GM13977 (cell line): ENCODE results near the gene VSIG8.

Source experiments
- DNase-seq: peaks from one replicate; pipeline ENCODE4 v3.0.0; 2012; ENCODE audit warnings: low spot score
- CTCF ChIP-seq: IDR thresholded peaks from 2 replicates; pipeline ENCODE4 v1.5.1; 2012; ENCODE audit warnings: mild to moderate bottlenecking, control low read depth; ENCODE audit not compliant: insufficient read depth; ENCODE audit errors: extremely low read depth, missing control alignments
- in situ Hi-C: fragments of 300-500 bp; cut with MboI; formaldehyde crosslinking; loops from one replicate; pipeline ENCODE4 v1.12.0; 2022; ENCODE audit warnings: low sequenced_read_pairs, low pct_unique_long_range_greater_than_20kb, mixed read lengths, inconsistent platforms; ENCODE audit not compliant: unreplicated experiment

VSIG8 gene

GRCh38 chr1:159825564-159825963 lies 36.9 kb downstream of the VSIG8 start:
- DNase-seq: no peak
- TF ChIP-seq CTCF: no peak
- in situ Hi-C loops: no loop called here

GRCh38 chr1:159823406-159823805 lies 39.1 kb downstream of the VSIG8 start:
- no peak for TF ChIP-seq CTCF
- no peak for DNase-seq
- in situ Hi-C loops: no loop called here

- in situ Hi-C loops: no loop called here
- peak; percentile 42 for DNase-seq
- peak; percentile 67 for TF ChIP-seq CTCF
Observed at GRCh38 chr1:159821171-159821867, 41.1 kb downstream of the VSIG8 start.

GRCh38 chr1:159817276-159818041 lies 45.0 kb downstream of the VSIG8 start:
- no peak for DNase-seq

GRCh38 chr1:159815926-159816325 lies 46.5 kb downstream of the VSIG8 start:
- no peak for DNase-seq
- TF ChIP-seq CTCF: no peak
- in situ Hi-C loops: no loop called here

More at GRCh38 chr1:159817276-159818041, 45.0 kb downstream of the VSIG8 start:
- TF ChIP-seq CTCF: no peak
- in situ Hi-C loops: no loop called here

GRCh38 chr1:159804924-159805323 lies 57.5 kb downstream of the VSIG8 start:
- no peak for DNase-seq
- in situ Hi-C loops: no loop called here
- no peak for TF ChIP-seq CTCF
